NCI-H1092 (cell line): ENCODE data around the gene IFI35.
A peak's percentile ranks its signal among the peaks of the same experiment; 100 is the strongest.
"Not testable (repeated sequence)": the region's sequence is repeated elsewhere in the genome, so short reads cannot be mapped to it uniquely, and the experiment has no call there.

ENCODE experiments used
- DNase-seq: peaks from one replicate; lab custom pipeline; 2025; lab: John Stamatoyannopoulos, UW

Gene IFI35

DNA sequence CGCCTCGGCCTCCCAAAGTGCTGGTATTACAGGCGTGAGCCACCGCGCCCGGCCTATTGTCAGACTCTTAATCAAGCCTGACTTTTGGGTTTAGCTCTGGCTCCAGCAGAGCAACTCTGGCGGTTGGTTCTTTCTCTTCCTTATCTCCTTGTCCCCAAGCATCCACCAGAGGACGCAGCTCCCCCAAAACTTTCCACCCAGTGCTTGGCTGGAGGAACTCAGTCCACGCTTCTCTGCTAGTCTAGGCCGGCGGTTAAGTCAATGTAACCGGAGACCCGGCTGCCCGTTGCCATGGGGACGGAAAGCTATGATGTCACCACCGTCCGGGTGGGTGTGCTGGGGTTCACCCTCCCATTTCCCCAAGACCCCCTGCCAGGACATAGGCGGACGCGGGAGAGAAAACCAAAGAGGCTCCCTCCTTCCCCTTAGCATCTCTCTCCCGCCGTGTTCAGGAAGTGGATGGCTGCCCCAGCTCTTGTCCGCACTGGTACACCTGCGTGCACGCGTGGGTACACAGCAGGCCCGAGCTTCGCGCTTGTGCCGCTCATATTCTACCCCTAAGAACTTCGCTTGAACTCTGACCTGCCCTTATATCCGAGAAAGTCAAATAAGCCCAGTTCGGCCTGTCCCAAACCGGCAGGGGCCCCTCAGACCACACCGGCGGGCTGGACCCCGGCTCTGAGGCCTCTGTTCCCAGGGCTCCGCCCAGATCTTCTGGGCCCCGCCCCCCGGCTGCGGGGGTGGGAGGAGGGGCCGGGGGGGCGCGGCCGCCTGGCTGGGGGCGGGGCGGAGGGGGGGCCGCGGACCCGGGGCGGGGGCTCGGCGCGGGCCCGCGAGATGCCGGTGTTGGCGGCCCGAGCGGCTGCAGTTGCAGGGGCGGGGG, 18.1 kb downstream of the IFI35 start, which contains the start of gene RND2:
Gene RND2 (plus strand): TSS at position 825 of the 883 bp plus-strand sequence. CDS start 117 bp downstream, outside the sequence.
- peak; percentile 90 for DNase-seq

GRCh38 chr17:43025290-43025657, 18.7 kb downstream of the IFI35 start:
- DNase-seq: no peak

DNA sequence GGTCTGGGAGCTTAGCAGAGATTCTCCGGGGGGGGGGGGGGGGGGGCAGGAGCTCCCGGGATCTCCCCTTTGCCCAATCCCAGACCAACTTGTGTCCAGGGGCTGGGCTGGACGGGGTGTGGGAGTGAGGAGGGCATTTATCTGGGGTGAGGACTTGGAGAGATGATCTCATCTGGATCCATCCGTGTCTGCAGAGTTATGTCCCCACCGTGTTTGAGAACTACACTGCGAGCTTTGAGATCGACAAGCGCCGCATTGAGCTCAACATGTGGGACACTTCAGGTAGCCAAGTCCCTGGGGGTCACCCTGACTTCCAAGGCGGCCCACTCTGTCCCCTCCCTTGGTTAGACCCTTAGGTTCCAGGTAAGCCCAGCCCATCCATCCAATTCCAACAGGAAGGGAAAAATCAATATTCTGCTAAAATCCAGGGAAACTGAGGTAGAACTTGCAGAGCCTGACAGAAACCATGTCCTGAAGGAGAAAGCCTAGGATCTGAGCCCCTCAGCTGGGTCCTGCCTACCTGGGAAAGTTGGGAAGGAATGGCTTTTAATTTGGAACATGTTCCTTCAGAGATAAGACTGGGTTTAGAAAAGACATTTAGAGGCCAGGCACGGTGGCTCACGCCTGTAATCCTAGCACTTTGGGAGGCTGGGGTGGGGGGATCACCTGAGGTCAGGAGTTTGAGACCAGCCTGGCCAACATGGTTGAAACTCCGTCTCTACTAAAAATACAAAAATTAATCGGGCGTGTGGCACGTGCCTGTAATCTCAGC, 19.4 kb downstream of the IFI35 start:
- no peak for DNase-seq

DNA sequence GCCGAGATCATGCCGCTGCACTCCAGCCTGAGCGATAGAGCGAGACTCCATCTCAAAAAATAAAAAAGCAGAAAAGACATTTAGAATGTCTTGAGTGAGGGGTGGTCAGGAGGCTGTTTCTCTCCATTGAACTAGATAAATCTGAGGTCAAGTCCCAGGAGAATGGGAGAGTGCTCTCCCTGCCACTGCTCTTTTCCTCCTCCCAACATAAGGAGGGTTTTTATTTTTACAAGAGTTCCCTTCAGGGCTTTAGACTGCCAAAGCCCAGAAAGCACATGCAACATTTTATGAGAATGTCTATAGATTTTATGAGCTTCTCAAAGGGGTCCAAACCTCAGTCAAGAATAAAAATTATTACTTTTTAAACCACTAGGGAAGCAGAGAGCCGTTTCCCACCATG, 20.0 kb downstream of the IFI35 start:
- DNase-seq: no peak

GRCh38 chr17:43027091-43028032, 20.8 kb downstream of the IFI35 start:
- no peak for DNase-seq

DNA sequence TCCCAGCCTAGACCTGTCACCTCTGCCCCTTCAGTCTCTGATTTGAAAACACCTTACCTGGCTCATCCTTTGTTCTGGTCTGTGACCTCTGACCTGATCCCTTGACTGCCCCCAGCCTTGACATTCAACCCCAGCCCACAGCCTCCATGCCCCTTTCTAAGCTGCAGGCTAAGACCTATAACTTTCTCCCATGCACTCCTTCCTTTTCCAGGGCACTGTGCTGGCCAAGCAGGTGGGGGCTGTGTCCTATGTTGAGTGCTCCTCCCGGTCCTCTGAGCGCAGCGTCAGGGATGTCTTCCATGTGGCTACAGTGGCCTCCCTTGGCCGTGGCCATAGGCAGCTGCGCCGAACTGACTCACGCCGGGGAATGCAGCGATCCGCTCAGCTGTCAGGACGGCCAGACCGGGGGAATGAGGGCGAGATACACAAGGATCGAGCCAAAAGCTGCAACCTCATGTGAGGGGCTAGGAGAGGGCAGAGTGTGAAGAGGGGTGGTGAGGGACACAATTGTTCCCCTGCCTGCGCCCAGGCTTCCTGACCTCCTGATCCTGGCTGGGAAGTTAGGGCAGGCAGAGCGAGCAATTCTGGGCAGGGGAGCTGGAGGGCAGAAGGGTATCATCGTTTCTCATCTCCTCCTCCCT, 21.8 kb downstream of the IFI35 start:
- DNase-seq: no peak

- DNase-seq: no peak
These were observed 23.7 kb downstream of the IFI35 start for GRCh38 chr17:43030137-43030767.

- DNase-seq: no peak
These were observed 25.1 kb downstream of the IFI35 start for GRCh38 chr17:43031666-43032065.

DNA sequence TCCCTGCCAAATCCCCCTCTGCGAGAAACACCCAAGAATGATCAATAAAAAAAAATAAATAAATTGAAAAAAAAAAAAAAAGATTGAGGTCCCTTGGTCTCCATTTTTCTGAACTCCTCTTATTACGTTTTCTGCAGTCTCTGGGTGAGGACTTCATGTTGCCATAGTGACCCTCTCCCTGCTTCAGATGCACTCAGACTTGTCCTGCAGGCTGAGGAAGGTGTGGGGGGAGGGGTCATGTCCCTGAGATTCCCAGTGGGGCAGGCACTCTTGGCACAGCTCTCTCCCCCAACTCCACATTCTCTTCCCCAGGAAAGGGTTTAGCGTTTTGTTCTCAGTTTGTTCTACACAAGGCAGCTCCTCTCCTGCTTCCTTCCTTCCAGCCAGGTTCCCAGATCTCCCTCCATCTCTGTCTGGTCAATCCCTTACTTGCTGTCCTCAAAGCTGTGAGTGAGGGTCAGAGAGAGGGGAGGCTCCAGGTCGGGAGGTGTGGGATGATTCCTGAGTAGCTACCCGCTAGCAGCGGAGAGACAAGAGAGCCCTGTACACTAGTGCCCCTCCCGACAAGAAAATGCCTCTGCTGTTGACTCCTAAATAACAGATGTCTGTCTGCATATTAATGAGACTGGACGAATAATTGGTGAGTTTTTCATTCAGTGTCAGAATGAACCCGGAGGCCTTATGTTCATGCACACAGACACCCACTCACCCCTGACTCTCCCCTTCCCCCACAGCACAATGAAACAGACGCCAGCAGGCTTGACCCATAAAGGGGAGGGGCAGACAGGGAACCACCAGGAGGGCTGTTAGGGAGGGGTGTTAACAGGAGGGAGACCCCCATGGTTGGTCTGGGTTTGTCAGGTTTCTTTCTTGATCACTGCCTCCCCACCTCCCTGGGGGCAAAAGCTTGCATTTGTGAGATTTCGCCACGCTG, 27.6 kb downstream of the IFI35 start:
- DNase-seq: no peak

DNA sequence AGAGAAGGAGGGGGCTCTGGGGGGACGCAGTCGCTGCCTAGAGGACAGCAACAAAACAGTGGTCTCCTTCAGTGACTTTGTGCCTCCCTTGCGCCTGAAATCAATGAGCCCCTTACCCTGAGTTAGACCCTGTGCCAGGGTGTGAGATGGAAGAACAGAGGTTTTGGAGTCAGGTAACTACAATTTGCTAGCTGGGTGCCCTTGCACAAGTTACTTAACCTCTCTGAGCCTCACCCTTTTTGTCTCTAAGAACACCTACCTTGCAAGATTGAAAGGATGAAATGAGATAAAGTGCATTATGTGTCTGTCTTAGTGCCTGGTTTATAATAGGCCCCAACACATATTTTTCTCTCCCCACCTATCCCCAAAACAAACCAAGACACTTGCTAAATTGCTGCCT, 28.3 kb downstream of the IFI35 start:
- no peak for DNase-seq

GRCh38 chr17:43039646-43040045, 33.1 kb downstream of the IFI35 start:
- DNase-seq: no peak

DNA sequence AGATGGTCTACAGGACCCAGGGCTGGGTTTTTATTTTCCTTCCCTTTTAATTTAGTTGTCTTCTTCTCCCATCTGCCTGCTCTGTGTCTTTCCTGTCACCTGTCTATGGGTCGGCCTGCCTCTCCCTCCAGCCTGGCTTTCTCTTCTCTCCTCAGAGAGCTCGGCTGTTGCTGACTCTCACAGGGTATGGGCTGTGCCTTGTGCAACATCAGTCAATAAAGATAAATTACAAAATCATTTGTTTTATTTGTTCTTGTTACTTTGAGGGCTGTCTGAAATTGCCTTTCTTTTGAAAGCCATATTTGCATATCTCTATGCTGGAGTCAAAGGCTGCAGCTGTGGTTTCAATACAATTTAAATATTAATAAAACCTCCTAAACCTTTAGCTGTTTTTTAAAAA, 34.1 kb downstream of the IFI35 start:
- DNase-seq: no peak

- no peak for DNase-seq
These were observed 35.5 kb downstream of the IFI35 start for GRCh38 chr17:43042025-43042628.

DNA sequence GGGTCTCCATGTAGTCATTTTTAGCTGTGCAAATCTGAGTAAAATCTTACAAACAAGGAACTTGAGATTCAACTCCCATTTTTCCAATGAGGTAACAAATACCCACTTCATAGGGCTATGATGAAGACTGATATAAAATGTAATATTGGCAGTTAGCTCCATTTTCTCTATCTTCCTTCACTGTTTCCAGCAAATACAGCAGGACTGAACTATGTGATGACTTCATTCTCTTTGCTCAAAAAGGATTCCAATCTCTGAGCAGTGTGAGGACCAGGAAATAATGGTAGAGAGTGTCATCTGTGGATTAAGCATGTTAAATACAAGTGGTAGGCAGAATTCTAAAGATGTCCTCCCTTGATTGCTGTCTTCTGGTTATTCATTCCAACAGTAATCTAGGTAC, 36.7 kb downstream of the IFI35 start:
- DNase-seq: no peak

GRCh38 chr17:43044024-43044423, 37.4 kb downstream of the IFI35 start:
- DNase-seq: no peak

- no peak for DNase-seq
These were observed 45.4 kb downstream of the IFI35 start for GRCh38 chr17:43051969-43052368.

- not testable (repeated sequence) for DNase-seq
These were observed 46.4 kb downstream of the IFI35 start for GRCh38 chr17:43053008-43053407.

- no peak for DNase-seq
These were observed 49.5 kb downstream of the IFI35 start for GRCh38 chr17:43056051-43056450.

GRCh38 chr17:43062984-43063638, 56.5 kb downstream of the IFI35 start:
- no peak for DNase-seq
